GM12865 (cell line): ENCODE results near the gene TRIM61.
"Not testable (repeated sequence)": the region's sequence is repeated elsewhere in the genome, so short reads cannot be mapped to it uniquely, and the experiment has no call there.

ENCODE experiments used
- DNase-seq: peaks from one replicate; pipeline ENCODE4 v3.0.0; 2010; ENCODE audit warnings: low read depth
- H3K4me3 ChIP-seq: 2 replicates; pipeline ENCODE4 v1.5.1; 2011; ENCODE audit warnings: mild to moderate bottlenecking, low read depth, low read length, control low read depth
- TF ChIP-seq, protein P1 (sequence below): IDR thresholded peaks from 2 replicates; pipeline ENCODE4 v1.5.1; 2011; ENCODE audit warnings: low read length, control low read depth, low read depth, inconsistent platforms; ENCODE audit not compliant: insufficient read depth; ENCODE audit errors: missing control alignments

Gene TRIM61

DNA sequence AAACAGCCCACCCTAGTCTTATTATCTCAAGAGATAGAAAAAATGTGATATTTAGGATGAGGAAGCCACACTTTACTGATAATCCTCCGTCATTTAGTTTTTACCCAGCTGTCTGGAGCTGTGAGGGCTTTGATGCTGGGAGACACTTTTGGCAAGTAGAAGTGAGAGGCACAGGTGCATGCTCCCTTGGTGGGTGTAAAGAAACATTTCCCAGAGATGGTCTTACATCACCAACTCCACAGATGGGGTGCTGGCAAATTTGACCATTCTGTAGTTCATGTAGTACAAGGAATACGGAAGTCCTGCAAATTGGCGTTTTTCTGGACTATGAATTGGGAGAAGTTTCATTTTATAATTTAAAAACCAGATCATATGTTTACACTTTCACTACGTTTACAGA lies 28.5 kb downstream of the TRIM61 start:
- DNase-seq: no peak
- no peak overlapping the region for H3K4me3 ChIP-seq
- TF ChIP-seq, protein P1, sequence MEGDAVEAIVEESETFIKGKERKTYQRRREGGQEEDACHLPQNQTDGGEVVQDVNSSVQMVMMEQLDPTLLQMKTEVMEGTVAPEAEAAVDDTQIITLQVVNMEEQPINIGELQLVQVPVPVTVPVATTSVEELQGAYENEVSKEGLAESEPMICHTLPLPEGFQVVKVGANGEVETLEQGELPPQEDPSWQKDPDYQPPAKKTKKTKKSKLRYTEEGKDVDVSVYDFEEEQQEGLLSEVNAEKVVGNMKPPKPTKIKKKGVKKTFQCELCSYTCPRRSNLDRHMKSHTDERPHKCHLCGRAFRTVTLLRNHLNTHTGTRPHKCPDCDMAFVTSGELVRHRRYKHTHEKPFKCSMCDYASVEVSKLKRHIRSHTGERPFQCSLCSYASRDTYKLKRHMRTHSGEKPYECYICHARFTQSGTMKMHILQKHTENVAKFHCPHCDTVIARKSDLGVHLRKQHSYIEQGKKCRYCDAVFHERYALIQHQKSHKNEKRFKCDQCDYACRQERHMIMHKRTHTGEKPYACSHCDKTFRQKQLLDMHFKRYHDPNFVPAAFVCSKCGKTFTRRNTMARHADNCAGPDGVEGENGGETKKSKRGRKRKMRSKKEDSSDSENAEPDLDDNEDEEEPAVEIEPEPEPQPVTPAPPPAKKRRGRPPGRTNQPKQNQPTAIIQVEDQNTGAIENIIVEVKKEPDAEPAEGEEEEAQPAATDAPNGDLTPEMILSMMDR: no peak

GRCh38 chr4:164948006-164948405 lies 29.5 kb downstream of the TRIM61 start:
- not testable (repeated sequence) for DNase-seq, H3K4me3 ChIP-seq

GRCh38 chr4:164946810-164947209 lies 30.6 kb downstream of the TRIM61 start:
- DNase-seq: no peak
- H3K4me3 ChIP-seq: no peak overlapping the region
- TF ChIP-seq, protein P1: no peak

- no peak for DNase-seq
- TF ChIP-seq, protein P1: no peak
- no peak overlapping the region for H3K4me3 ChIP-seq
Observed at GRCh38 chr4:164945146-164945545, 32.3 kb downstream of the TRIM61 start.

GRCh38 chr4:164943192-164943591 lies 34.3 kb downstream of the TRIM61 start:
- H3K4me3 ChIP-seq: no peak overlapping the region
- TF ChIP-seq, protein P1: no peak

DNA sequence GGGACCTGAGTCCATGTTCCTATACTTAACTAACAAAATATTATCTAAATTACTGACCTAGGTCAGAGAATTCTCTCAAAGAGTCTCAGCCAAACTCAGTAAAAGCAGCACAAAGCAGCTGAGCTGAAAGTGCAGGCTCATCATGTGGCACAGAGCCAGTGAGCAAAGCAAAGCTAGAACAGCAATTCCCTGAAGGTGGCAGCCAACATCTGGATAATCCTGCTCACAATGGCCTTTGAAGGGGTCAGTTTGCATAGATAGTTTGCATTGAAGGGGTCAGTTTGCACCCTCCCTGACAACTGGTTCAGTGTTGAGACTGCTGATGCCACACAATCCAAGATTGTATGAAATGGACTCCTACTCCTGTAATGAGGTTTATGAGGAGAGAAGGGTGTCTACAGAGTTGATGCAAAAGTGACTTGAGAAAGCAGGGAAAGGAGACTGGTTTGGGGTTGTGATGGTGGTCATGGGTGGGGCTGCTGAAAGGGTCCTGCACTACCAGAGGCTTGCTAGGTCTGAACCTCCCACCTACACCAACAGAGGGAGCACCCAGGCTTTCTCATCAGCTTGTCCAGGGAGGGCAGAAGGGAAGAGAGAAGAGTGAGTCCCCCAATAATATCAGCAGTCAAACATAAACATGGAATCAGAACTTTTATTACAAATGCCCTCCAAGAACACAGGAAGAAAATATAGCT lies 39.7 kb downstream of the TRIM61 start:
- DNase-seq: peak; percentile 50
- TF ChIP-seq, protein P1: peak; percentile 55
- peak overlapping the region; percentile 48 for H3K4me3 ChIP-seq

More at GRCh38 chr4:164943192-164943591, 34.3 kb downstream of the TRIM61 start:
- no peak for DNase-seq

GRCh38 chr4:164935865-164936606 lies 41.4 kb downstream of the TRIM61 start:
- peak; percentile 78 for DNase-seq
- peak overlapping the region; percentile 48 for H3K4me3 ChIP-seq

DNA sequence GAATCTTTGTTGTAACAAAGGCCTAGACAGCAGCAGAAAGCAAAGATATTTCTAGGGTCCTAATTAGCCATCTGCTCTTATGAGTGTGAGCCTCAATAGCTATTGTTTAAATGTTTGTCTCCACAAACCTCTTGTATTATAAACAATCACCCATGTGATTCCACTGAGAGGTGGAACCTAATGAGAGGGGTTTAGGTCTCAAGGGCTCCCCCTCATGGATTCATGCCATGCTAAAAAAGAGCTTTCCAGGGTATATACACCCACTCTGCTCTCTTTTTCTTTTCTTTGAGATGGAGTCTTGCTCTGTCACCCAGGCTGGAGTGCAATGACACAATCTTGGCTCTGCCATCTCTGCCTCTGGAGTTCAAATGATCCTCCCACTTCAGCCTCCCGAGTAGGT lies 42.1 kb downstream of the TRIM61 start:
- peak overlapping the region; percentile 48 for H3K4me3 ChIP-seq
- peak; percentile 74 for DNase-seq
- TF ChIP-seq, protein P1: peak; percentile 42
